ENCODE data around the gene CDKN1B. TPM values are rescaled to one million over a fixed set of nuclear protein-coding genes. Genes with fewer than 3 reads are reported as not detected.

CDKN1B gene
- total RNA-seq, 3 donors from 2014 or later: 46.7 to 71.1 (median 53.0) TPM

- H3K4me3 ChIP-seq: no peak overlapping the region
- H3K36me3 ChIP-seq (ENCODE audit: low read depth): no peaks in the 10 kb centered on the region
- no peaks in the 10 kb centered on the region for H3K9me3 ChIP-seq
- H3K4me1 ChIP-seq (ENCODE audit: low read depth): peaks cover 28% of the 10 kb centered on the region
- intact Hi-C loops (cut with DNase I, micrococcal nuclease): no loop called here
- ATAC-seq (no peak), DNase-seq (no peak)
- TF ChIP-seq CTCF (IDR thresholded peaks at IDR 0.05): no peak
These were observed 2.1 kb upstream of the CDKN1B start for GRCh38 chr12:12715128-12715458.

- no peaks in the 10 kb centered on the region for H3K9me3 ChIP-seq
- intact Hi-C loops (cut with DNase I, micrococcal nuclease): no loop called here
- H3K4me3 ChIP-seq: no peak overlapping the region
- peaks cover 31% of the 10 kb centered on the region for H3K4me1 ChIP-seq (ENCODE audit: low read depth)
- ATAC-seq (peak; percentile 0), DNase-seq (peak in 1 of 3 donors; percentile 63)
- no peak for TF ChIP-seq CTCF (IDR thresholded peaks at IDR 0.05)
- H3K36me3 ChIP-seq (ENCODE audit: low read depth): no peaks in the 10 kb centered on the region
These were observed 1.6 kb upstream of the CDKN1B start for GRCh38 chr12:12715459-12716150.

GRCh38 chr12:12716151-12716792 is 896 bp upstream of the CDKN1B start:
- no peaks in the 10 kb centered on the region for H3K9me3 ChIP-seq
- intact Hi-C loops (cut with DNase I, micrococcal nuclease): no loop called here
- ATAC-seq (no peak), DNase-seq (peak in 1 of 3 donors; percentile 50)
- TF ChIP-seq CTCF (IDR thresholded peaks at IDR 0.05): no peak
- peak overlapping the region; percentile 99 for H3K4me3 ChIP-seq
- no peaks in the 10 kb centered on the region for H3K36me3 ChIP-seq (ENCODE audit: low read depth)
- peaks cover 38% of the 10 kb centered on the region for H3K4me1 ChIP-seq (ENCODE audit: low read depth)

- H3K4me1 ChIP-seq (ENCODE audit: low read depth): peaks cover 49% of the 10 kb centered on the region
These were observed 615 bp downstream of the CDKN1B start for GRCh38 chr12:12717586-12718380.

GRCh38 chr12:12718381-12718759 is 1.2 kb downstream of the CDKN1B start:
- TF ChIP-seq CTCF (IDR thresholded peaks at IDR 0.05): no peak
- no peaks in the 10 kb centered on the region for H3K36me3 ChIP-seq (ENCODE audit: low read depth)
- H3K4me1 ChIP-seq (ENCODE audit: low read depth): peaks cover 44% of the 10 kb centered on the region

More at GRCh38 chr12:12717586-12718380, 615 bp downstream of the CDKN1B start:
- intact Hi-C loops (cut with DNase I, micrococcal nuclease): no loop called here
- no peaks in the 10 kb centered on the region for H3K36me3 ChIP-seq (ENCODE audit: low read depth)
- TF ChIP-seq CTCF (IDR thresholded peaks at IDR 0.05): no peak
- ATAC-seq: peak; percentile 12
- H3K9me3 ChIP-seq: no peaks in the 10 kb centered on the region
- peak; percentile 45 to 66 (median 66) for DNase-seq
- H3K4me3 ChIP-seq: peak overlapping the region; percentile 99

More at GRCh38 chr12:12718381-12718759, 1.2 kb downstream of the CDKN1B start:
- DNase-seq (no peak), ATAC-seq (no peak)
- Histone ChIP-seq H3K9me3 (no peaks in the 10 kb centered on the region), H3K4me3 (peak overlapping the region; percentile 99)
- intact Hi-C loops (cut with DNase I, micrococcal nuclease): no loop called here
